Keratinocyte (primary cell): ENCODE data around the gene NAA35. TPM values are rescaled to one million over a fixed set of nuclear protein-coding genes. Genes with fewer than 3 reads are reported as not detected.

Source experiments
- DNase-seq: peaks from one replicate; pipeline ENCODE4 v3.0.0-alpha.2; 2011; ENCODE audit warnings: low read depth, missing footprints, low spot score
- FAIRE-seq: peaks from 2 replicates; lab custom pipeline; 2011; peaks lifted over from hg19 to GRCh38; lab: Jason Lieb, UNC
- H2AFZ ChIP-seq: 2 replicates; pipeline ENCODE4 v1.6.0; 2012; ENCODE audit warnings: low read length, control low read depth, inconsistent platforms; ENCODE audit not compliant: control insufficient read depth
- H3K27ac ChIP-seq: 2 replicates; pipeline ENCODE4 v1.5.1; 2011; ENCODE audit warnings: low read length; ENCODE audit not compliant: control insufficient read depth, insufficient read depth
- H3K27me3 ChIP-seq: 3 replicates; pipeline ENCODE4 v1.6.0; 2011; ENCODE audit warnings: low read length; ENCODE audit not compliant: control insufficient read depth, insufficient read depth; ENCODE audit errors: extremely low read depth
- H3K36me3 ChIP-seq, 2 experiments: 2 replicates in 1 of 2; 3 replicates in 1 of 2; pipeline ENCODE4 v1.5.1; 2011; ENCODE audit warnings: low read length in 2 of 2, mild to moderate bottlenecking in 1 of 2; ENCODE audit not compliant: control insufficient read depth in 2 of 2, insufficient read depth in 2 of 2; ENCODE audit errors: extremely low read depth in 1 of 2
- H3K4me1 ChIP-seq: 3 replicates; pipeline ENCODE4 v1.5.1; 2011; ENCODE audit warnings: low read length; ENCODE audit not compliant: control insufficient read depth, insufficient read depth; ENCODE audit errors: extremely low read depth
- H3K4me2 ChIP-seq: 3 replicates; pipeline ENCODE4 v1.6.0; 2011; ENCODE audit warnings: low read depth, low read length; ENCODE audit not compliant: control insufficient read depth, insufficient read depth; ENCODE audit errors: extremely low read depth
- H3K4me3 ChIP-seq, 3 experiments: fragments of 200-600 bp in 1 of 3; sonication (generic) in 1 of 3; 2 replicates in 2 of 3; 3 replicates in 1 of 3; pipeline ENCODE4 v1.5.1; 2011 to 2016; ENCODE audit warnings: low read length in 3 of 3, mild to moderate bottlenecking in 3 of 3, control low read depth in 2 of 3, inconsistent platforms in 1 of 3, low read depth in 1 of 3, mixed read lengths in 1 of 3, mixed run types in 1 of 3, moderate library complexity in 1 of 3; ENCODE audit not compliant: control insufficient read depth in 2 of 3, insufficient read depth in 2 of 3; ENCODE audit errors: extremely low read depth in 1 of 3
- H3K79me2 ChIP-seq: 2 replicates; pipeline ENCODE4 v1.6.0; 2012; ENCODE audit warnings: low read length; ENCODE audit not compliant: control insufficient read depth, insufficient read depth
- H3K9ac ChIP-seq: 3 replicates; pipeline ENCODE4 v1.6.0; 2011; ENCODE audit warnings: low read length; ENCODE audit not compliant: control insufficient read depth, insufficient read depth; ENCODE audit errors: extremely low read depth
- H3K9me1 ChIP-seq: 3 replicates; pipeline ENCODE4 v1.6.0; 2011; ENCODE audit warnings: low read length; ENCODE audit not compliant: control insufficient read depth, insufficient read depth; ENCODE audit errors: extremely low read depth
- H3K9me3 ChIP-seq: 2 replicates; pipeline ENCODE4 v1.5.1; 2012; ENCODE audit warnings: low read depth, low read length; ENCODE audit not compliant: control insufficient read depth
- H4K20me1 ChIP-seq: 3 replicates; pipeline ENCODE4 v1.6.0; 2011; ENCODE audit warnings: low read length; ENCODE audit not compliant: control insufficient read depth, insufficient read depth; ENCODE audit errors: extremely low read depth
- EZH2 ChIP-seq: IDR thresholded peaks from one replicate; pipeline ENCODE4 v1.6.1; 2012; ENCODE audit warnings: inconsistent platforms, mild to moderate bottlenecking, low read length, moderate library complexity
- dilution Hi-C: fragments of 300-500 bp; cut with MboI; formaldehyde crosslinking; loops from one replicate; pipeline ENCODE4 v1.7.0; 2020; ENCODE audit warnings: low sequenced_read_pairs; ENCODE audit not compliant: extremely low pct_ligation_motif_present
- polyA plus RNA-seq, 5 experiments: library from polyadenylated mRNA; depleted of rRNA in 3 of 5; stranded (reverse) in 3 of 5; stranded (forward) in 1 of 5; unstranded in 1 of 5; fragments of >200 nt; gene quantifications; 1 replicate in 1 of 5; 2 replicates in 3 of 5; 3 replicates in 1 of 5; pipeline versions ENCODE4 v1.2.1 to v1.2.3, GENCODE V29; 2011 to 2012; ENCODE audit warnings: missing spikeins in 2 of 5, low read depth in 1 of 5, low replicate concordance in 1 of 5
- TF ChIP-seq, protein P1 (sequence below), 3 experiments: IDR thresholded peaks in 1 of 3; conservative IDR thresholded peaks in 1 of 3; optimal IDR thresholded peaks in 1 of 3; 2 replicates in 2 of 3; 3 replicates in 1 of 3; pipeline versions ENCODE3 to v1.5.1; 2011; ENCODE audit warnings: low read length in 3 of 3, mild to moderate bottlenecking in 3 of 3, moderate library complexity in 2 of 3, control low read depth in 1 of 3, inconsistent platforms in 1 of 3; ENCODE audit not compliant: insufficient read depth in 2 of 3; ENCODE audit errors: extremely low read depth in 1 of 3

NAA35 gene
- polyA plus RNA-seq, 1 donor (not counting 4 experiments of a cell fraction or from before 2014, with no cell fraction given), result 33.8 TPM

DNA sequence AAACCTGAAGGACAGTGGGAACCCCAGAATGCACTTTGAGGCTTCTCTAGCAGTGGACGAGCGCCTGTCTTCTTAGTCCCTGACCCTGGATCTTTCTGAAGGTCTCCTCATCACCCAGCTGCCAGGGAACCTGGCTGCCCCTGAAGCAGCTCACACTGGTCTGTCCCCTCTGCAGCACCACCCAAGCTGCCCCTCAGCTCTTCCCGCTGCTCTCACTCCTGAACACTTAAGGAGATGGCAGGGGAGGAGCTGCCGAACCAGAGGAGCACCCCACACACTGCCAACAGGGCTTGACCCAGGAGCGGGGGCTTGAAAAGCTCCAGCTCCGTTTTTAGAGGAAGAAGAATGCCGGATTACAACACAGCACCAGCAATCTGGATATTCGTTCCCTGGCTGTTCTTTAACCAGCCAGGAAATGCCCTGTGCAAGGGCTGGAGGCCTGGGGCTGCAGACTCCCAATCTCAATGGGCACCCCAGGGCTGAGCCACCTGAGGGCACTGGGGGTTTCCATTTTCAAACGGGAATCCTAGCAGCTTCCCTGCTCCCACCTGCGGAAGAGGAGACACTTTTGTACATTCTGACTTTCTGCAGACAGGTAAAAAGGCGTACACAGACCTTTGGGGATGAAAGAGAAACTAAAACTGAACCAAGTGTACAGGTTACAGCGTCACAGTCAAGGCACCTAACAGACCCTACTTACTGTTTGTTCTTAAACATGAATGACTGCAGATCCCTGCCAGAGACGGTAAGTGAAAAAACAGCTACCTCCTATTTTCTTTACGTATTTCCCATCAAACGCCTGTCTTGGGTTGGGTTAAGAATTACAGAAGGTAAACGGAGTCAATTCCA lies 122.1 kb downstream of the NAA35 start:
- Histone ChIP-seq H3K9me3 (no peaks in the 10 kb centered on the region), H3K9me1 (no peaks in the 10 kb centered on the region), H3K4me3 (no peak overlapping the region), H3K27ac (no peak overlapping the region), H3K9ac (no peak overlapping the region), H3K4me2 (no peak overlapping the region), H3K4me1 (no peaks in the 10 kb centered on the region), H2AFZ (no peak overlapping the region), H3K27me3 (no peaks in the 10 kb centered on the region), H3K36me3 (no peaks in the 10 kb centered on the region), H3K79me2 (no peaks in the 10 kb centered on the region), H4K20me1 (no peaks in the 10 kb centered on the region)
- FAIRE-seq (no peak), DNase-seq (no peak)
- dilution Hi-C loops, result no loop called here
- TF ChIP-seq EZH2, result no peak
- TF ChIP-seq, protein P1, sequence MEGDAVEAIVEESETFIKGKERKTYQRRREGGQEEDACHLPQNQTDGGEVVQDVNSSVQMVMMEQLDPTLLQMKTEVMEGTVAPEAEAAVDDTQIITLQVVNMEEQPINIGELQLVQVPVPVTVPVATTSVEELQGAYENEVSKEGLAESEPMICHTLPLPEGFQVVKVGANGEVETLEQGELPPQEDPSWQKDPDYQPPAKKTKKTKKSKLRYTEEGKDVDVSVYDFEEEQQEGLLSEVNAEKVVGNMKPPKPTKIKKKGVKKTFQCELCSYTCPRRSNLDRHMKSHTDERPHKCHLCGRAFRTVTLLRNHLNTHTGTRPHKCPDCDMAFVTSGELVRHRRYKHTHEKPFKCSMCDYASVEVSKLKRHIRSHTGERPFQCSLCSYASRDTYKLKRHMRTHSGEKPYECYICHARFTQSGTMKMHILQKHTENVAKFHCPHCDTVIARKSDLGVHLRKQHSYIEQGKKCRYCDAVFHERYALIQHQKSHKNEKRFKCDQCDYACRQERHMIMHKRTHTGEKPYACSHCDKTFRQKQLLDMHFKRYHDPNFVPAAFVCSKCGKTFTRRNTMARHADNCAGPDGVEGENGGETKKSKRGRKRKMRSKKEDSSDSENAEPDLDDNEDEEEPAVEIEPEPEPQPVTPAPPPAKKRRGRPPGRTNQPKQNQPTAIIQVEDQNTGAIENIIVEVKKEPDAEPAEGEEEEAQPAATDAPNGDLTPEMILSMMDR (optimal IDR thresholded peaks at IDR 0.05 in 1 of 3, IDR thresholded peaks at IDR 0.05 in 1 of 3, conservative IDR thresholded peaks at IDR 0.05 in 1 of 3; ENCODE audit: extremely low read depth in 1 of 3, insufficient read depth in 2 of 3, low read length in 3 of 3), result no peak

- no peaks in the 10 kb centered on the region for H3K9me1 ChIP-seq
- no peak overlapping the region for H3K9ac ChIP-seq
- FAIRE-seq (no peak), DNase-seq (no peak)
- dilution Hi-C loops, result no loop called here
- no peaks in the 10 kb centered on the region for H3K27me3 ChIP-seq
- H3K36me3 ChIP-seq, result no peaks in the 10 kb centered on the region
- H4K20me1 ChIP-seq, result no peaks in the 10 kb centered on the region
- H3K4me1 ChIP-seq, result no peaks in the 10 kb centered on the region
- H2AFZ ChIP-seq, result no peak overlapping the region
- no peak overlapping the region for H3K27ac ChIP-seq
- H3K4me2 ChIP-seq, result no peak overlapping the region
- H3K79me2 ChIP-seq, result no peaks in the 10 kb centered on the region
- no peak overlapping the region for H3K4me3 ChIP-seq
- no peaks in the 10 kb centered on the region for H3K9me3 ChIP-seq
- TF ChIP-seq, protein P1 (optimal IDR thresholded peaks at IDR 0.05 in 1 of 3, IDR thresholded peaks at IDR 0.05 in 1 of 3, conservative IDR thresholded peaks at IDR 0.05 in 1 of 3; ENCODE audit: extremely low read depth in 1 of 3, insufficient read depth in 2 of 3, low read length in 3 of 3), result no peak
- TF ChIP-seq EZH2, result no peak
These were observed 123.3 kb downstream of the NAA35 start for GRCh38 chr9:86064220-86064619.
